CD14-positive monocyte (primary cell): ENCODE data around the gene BCAN. TPM values are rescaled to one million over a fixed set of nuclear protein-coding genes. Genes with fewer than 3 reads are reported as not detected.
A peak's percentile ranks its signal among the peaks of the same experiment; 100 is the strongest.

Experiments
- DNase-seq, 3 donors: peaks; one replicate each; pipeline ENCODE4 v3.0.0-alpha.2; 2011 to 2022
- H2AFZ ChIP-seq: 2 replicates; pipeline ENCODE4 v1.6.0; 2012; ENCODE audit warnings: mild to moderate bottlenecking, low read depth, low read length, inconsistent platforms; ENCODE audit not compliant: insufficient read depth, poor library complexity, severe bottlenecking
- H3K27ac ChIP-seq, 2 donors: 1 replicate in 1 of 2; 2 replicates in 1 of 2; pipeline ENCODE4 v1.5.1; 2012 to 2013; ENCODE audit warnings: low read length in 2 of 2, control low read depth in 1 of 2, inconsistent platforms in 1 of 2, low read depth in 1 of 2, mild to moderate bottlenecking in 1 of 2
- H3K27me3 ChIP-seq, 2 donors: one replicate each; pipeline versions ENCODE4 v1.6.0 to v1.6.1; 2011 to 2013; ENCODE audit warnings: low read length in 2 of 2; ENCODE audit not compliant: control insufficient read depth in 2 of 2, insufficient read depth in 2 of 2
- H3K36me3 ChIP-seq, 2 donors: replicated peaks in 1 of 2; 1 replicate in 1 of 2; 2 replicates in 1 of 2; pipeline versions ENCODE4 v1.5.1 to v1.6.1; 2012 to 2013; ENCODE audit warnings: low read length in 2 of 2, control low read depth in 1 of 2, inconsistent platforms in 1 of 2, mild to moderate bottlenecking in 1 of 2; ENCODE audit not compliant: insufficient read depth in 2 of 2, control insufficient read depth in 1 of 2
- H3K4me1 ChIP-seq, 2 donors: 1 replicate in 1 of 2; 2 replicates in 1 of 2; pipeline versions ENCODE4 v1.5.1 to v1.6.1; 2012 to 2013; ENCODE audit warnings: low read length in 2 of 2, control low read depth in 1 of 2, inconsistent platforms in 1 of 2, mild to moderate bottlenecking in 1 of 2, moderate library complexity in 1 of 2; ENCODE audit not compliant: insufficient read depth in 2 of 2, control insufficient read depth in 1 of 2
- H3K4me2 ChIP-seq: replicated peaks from 2 replicates; pipeline ENCODE3; 2012; ENCODE audit warnings: low read length, moderate library complexity, mild to moderate bottlenecking; ENCODE audit not compliant: poor library complexity, severe bottlenecking; ENCODE audit errors: extremely low read depth
- H3K4me3 ChIP-seq, 3 experiments: fragments of 200-600 bp in 1 of 3; sonication (generic) in 1 of 3; replicated peaks in 1 of 3; 1 replicate in 2 of 3; 2 replicates in 1 of 3; pipeline ENCODE4 v1.5.1; 2011 to 2013; ENCODE audit warnings: low read length in 3 of 3, mild to moderate bottlenecking in 3 of 3, control low read depth in 2 of 3, low read depth in 2 of 3, inconsistent platforms in 1 of 3, moderate library complexity in 1 of 3
- H3K79me2 ChIP-seq: 2 replicates; pipeline ENCODE4 v1.6.0; 2012; ENCODE audit warnings: mild to moderate bottlenecking, control low read depth, inconsistent platforms, low read length, moderate library complexity; ENCODE audit not compliant: insufficient read depth
- H3K9ac ChIP-seq: 2 replicates; pipeline ENCODE4 v1.6.0; 2017; ENCODE audit warnings: low read length, mild to moderate bottlenecking; ENCODE audit not compliant: insufficient read depth, poor library complexity, severe bottlenecking
- H3K9me3 ChIP-seq, 2 donors: replicated peaks in 1 of 2; 1 replicate in 1 of 2; 2 replicates in 1 of 2; pipeline versions ENCODE4 v1.5.1 to v1.6.1; 2012 to 2013; ENCODE audit warnings: low read length in 2 of 2, control low read depth in 1 of 2; ENCODE audit not compliant: control insufficient read depth in 1 of 2, insufficient read depth in 1 of 2
- H4K20me1 ChIP-seq: 2 replicates; pipeline ENCODE4 v1.6.0; 2012; ENCODE audit warnings: mild to moderate bottlenecking, low read length, control low read depth, moderate library complexity; ENCODE audit not compliant: insufficient read depth
- H3K27ac Mint-ChIP-seq, 7 donors: one replicate each; pipeline ENCODE4 v1.8.0; 2020; ENCODE audit warnings: mild to moderate bottlenecking in 7 of 7, mixed read lengths in 7 of 7, moderate library complexity in 6 of 7, inconsistent platforms in 2 of 7
- H3K27me3 Mint-ChIP-seq, 3 donors: one replicate each; pipeline ENCODE4 v1.8.0; 2021 to 2022; ENCODE audit warnings: low read depth in 3 of 3, mild to moderate bottlenecking in 3 of 3, mixed read lengths in 3 of 3, moderate library complexity in 3 of 3, inconsistent platforms in 1 of 3
- H3K36me3 Mint-ChIP-seq, 2 donors: one replicate each; pipeline ENCODE4 v1.8.0; 2020; ENCODE audit warnings: mixed read lengths in 2 of 2, inconsistent platforms in 1 of 2, mild to moderate bottlenecking in 1 of 2
- H3K4me1 Mint-ChIP-seq: one replicate; pipeline ENCODE4 v1.8.0; 2020; ENCODE audit warnings: mild to moderate bottlenecking, mixed read lengths
- H3K4me3 Mint-ChIP-seq, 2 donors: one replicate each; pipeline ENCODE4 v1.8.0; 2020; ENCODE audit warnings: mild to moderate bottlenecking in 2 of 2, mixed read lengths in 2 of 2, moderate library complexity in 1 of 2
- H3K9me3 Mint-ChIP-seq, 7 donors: one replicate each; pipeline ENCODE4 v1.8.0; 2020 to 2022; ENCODE audit warnings: mixed read lengths in 7 of 7, mild to moderate bottlenecking in 6 of 7, moderate library complexity in 6 of 7, inconsistent platforms in 2 of 7
- CTCF ChIP-seq: fragments of 200-600 bp; IDR thresholded peaks from one replicate; pipeline ENCODE4 v1.8.0; 2022; ENCODE audit warnings: antibody characterized with exemption, mild to moderate bottlenecking
- WGBS: methylation state at CpG from one replicate; pipeline ENCODE4 v1.1.5; 2013; ENCODE audit warnings: missing lambda C conversion rate; ENCODE audit not compliant: insufficient coverage; 5-methylcytosine and 5-hydroxymethylcytosine counted together
- intact Hi-C, 2 donors: fragments of 100-400 bp; cut with micrococcal nuclease; formaldehyde crosslinking; loops; one replicate each; pipeline versions ENCODE4 v1.15.0 to v1.15.1; 2023
- polyA plus RNA-seq, 3 donors: library from polyadenylated mRNA; depleted of rRNA in 1 of 3; unstranded in 2 of 3; stranded (reverse) in 1 of 3; fragments of 300-500 nt in 2 of 3; fragments of >200 nt in 1 of 3; fragmentation: Illumina TruSeq in 2 of 3; gene quantifications; 1 replicate in 2 of 3; 2 replicates in 1 of 3; pipeline ENCODE4 v1.2.3, GENCODE V29; 2012 to 2021

BCAN gene
- polyA plus RNA-seq, 3 donors = not detected

DNA sequence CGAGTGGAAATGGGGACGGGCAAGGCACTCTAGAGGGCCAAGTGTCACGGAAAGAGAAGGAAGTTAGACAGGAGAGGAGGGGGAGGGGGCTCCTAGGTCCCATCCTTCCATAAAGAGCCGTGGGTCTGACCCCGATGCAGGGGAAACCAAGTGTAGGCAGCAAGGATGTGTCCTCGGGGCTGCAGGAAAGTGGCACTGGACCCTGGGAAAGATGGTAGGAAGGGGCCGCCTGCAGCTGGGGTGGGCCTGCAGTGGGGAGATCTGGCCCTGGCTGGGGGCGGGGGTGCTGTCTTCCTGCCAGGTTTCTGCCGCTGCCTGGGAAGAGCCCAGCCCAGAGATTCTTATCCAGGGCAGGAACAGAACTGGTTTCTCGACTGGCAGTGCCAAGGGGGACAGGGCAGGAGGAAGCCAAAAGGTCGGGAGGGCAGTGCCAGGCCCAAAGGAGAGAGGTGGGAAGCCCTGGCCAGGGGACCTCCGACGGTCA is 50.6 kb downstream of the BCAN start:
- no peak overlapping the region for H3K27ac Mint-ChIP-seq
- H3K79me2 ChIP-seq = no peaks in the 10 kb centered on the region
- peaks cover 0 to 15% (median 7%) of the 10 kb centered on the region in 7 donors for H3K9me3 Mint-ChIP-seq
- H3K4me2 ChIP-seq = no peak overlapping the region
- H3K36me3 Mint-ChIP-seq = peaks cover 0 to 2% of the 10 kb centered on the region in 2 donors
- H3K27me3 Mint-ChIP-seq = peaks cover 66 to 78% (median 78%) of the 10 kb centered on the region in 3 donors
- H3K27me3 ChIP-seq = peaks cover 33 to 64% of the 10 kb centered on the region in 2 donors
- no peak overlapping the region for H3K9ac ChIP-seq
- 5% methylated on average over 11 of the region's 13 CpGs for WGBS
- DNase-seq = no peak
- H3K4me3 Mint-ChIP-seq = peak overlapping the region in 1 of 2 donors; percentile 76
- H3K27ac ChIP-seq = no peak overlapping the region
- intact Hi-C loops = loop anchor here (10.0 kb wide), 2 partner anchors 162 to 192 kb away; partner anchors contain the start of gene INSRR (in 1 of the 2)
- no peak overlapping the region for H3K4me3 ChIP-seq
- H4K20me1 ChIP-seq = no peaks in the 10 kb centered on the region
- peaks cover 24% of the 10 kb centered on the region for H3K4me1 Mint-ChIP-seq
- H3K4me1 ChIP-seq = peaks cover 2 to 10% of the 10 kb centered on the region in 2 donors
- no peaks in the 10 kb centered on the region for H3K36me3 ChIP-seq
- peaks cover 0 to 11% of the 10 kb centered on the region in 2 donors for H3K9me3 ChIP-seq
- TF ChIP-seq CTCF = no peak
- H2AFZ ChIP-seq = no peak overlapping the region

- Mint-ChIP-seq H3K36me3 (peaks cover 0 to 2% of the 10 kb centered on the region in 2 donors), H3K27me3 (peaks cover 66 to 76% (median 76%) of the 10 kb centered on the region in 3 donors), H3K27ac (no peak overlapping the region), H3K9me3 (peaks cover 0 to 15% (median 7%) of the 10 kb centered on the region in 7 donors), H3K4me1 (peaks cover 24% of the 10 kb centered on the region), H3K4me3 (peak overlapping the region in 1 of 2 donors; percentile 76)
- Histone ChIP-seq H2AFZ (no peak overlapping the region), H3K79me2 (no peaks in the 10 kb centered on the region), H4K20me1 (no peaks in the 10 kb centered on the region), H3K4me2 (no peak overlapping the region), H3K4me1 (peaks cover 2 to 10% of the 10 kb centered on the region in 2 donors), H3K36me3 (no peaks in the 10 kb centered on the region), H3K4me3 (no peak overlapping the region), H3K27me3 (peaks cover 33 to 66% of the 10 kb centered on the region in 2 donors), H3K9me3 (peaks cover 0 to 11% of the 10 kb centered on the region in 2 donors), H3K27ac (no peak overlapping the region), H3K9ac (no peak overlapping the region)
- intact Hi-C loops = loop anchor here (10.0 kb wide), 2 partner anchors 162 to 192 kb away; partner anchors contain the start of gene INSRR (in 1 of the 2)
- 39% methylated on average over 12 of the region's 16 CpGs for WGBS
- TF ChIP-seq CTCF = no peak
- DNase-seq = no peak
Measured at GRCh38 chr1:156692925-156693847, 51.3 kb downstream of the BCAN start.
